Sigmoid colon (tissue), 3 donors: ENCODE measurements around the gene LIMA1.

ENCODE experiments used
- CTCF ChIP-seq, 4 experiments: fragments of 450-650 bp in 3 of 4; fragments of 200-600 bp in 1 of 4; IDR thresholded peaks; one replicate each; pipeline ENCODE4 v1.5.1; 2016 to 2019; ENCODE audit warnings: antibody characterized with exemption in 4 of 4, mild to moderate bottlenecking in 3 of 4, moderate library complexity in 2 of 4
- POLR2A ChIP-seq, 2 donors: fragments of 450-650 bp; IDR thresholded peaks; one replicate each; pipeline ENCODE4 v1.6.1; 2016; ENCODE audit warnings: antibody characterized with exemption in 2 of 2, mild to moderate bottlenecking in 2 of 2, moderate library complexity in 2 of 2

GRCh38 chr12:50231346-50231745, 52.0 kb downstream of the LIMA1 start:
- TF ChIP-seq POLR2A (IDR thresholded peaks at IDR 0.05) (no peak), CTCF (IDR thresholded peaks at IDR 0.05) (no peak)
